GM21737 (cell line): Measurements from ENCODE around the gene MPO.

Experiments
- ATAC-seq: cut with Tn5 transposase; IDR thresholded peaks from one replicate; pipeline ENCODE4 v1.9.1; 2021; ENCODE audit warnings: mild to moderate bottlenecking, moderate library complexity; ENCODE audit not compliant: unreplicated experiment

MPO gene

DNA sequence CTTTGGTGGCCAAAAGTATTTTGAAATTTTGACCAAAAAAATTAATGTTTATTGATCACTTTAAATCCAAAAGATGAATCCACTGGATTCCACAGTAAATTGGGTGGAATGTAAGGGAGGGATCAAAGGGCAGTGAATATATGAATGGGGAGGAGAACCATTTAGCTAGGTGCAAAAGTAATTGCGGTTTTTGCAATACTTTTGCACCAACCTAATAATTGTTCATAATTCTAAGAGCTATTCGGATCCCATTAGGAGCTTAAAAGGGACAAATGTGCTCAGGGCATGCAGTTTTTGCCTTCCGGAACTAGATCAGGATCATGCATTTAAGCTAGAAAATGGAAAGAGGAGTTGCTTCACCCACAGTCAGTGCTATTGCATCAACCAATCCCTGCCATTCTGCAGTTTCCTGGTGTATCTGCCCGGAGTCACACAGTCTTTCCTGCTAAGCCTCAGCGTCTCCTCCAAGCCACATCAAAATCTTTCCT lies 42.5 kb downstream of the MPO start, which contains the start of gene LPO:
TSS of gene LPO (plus strand) at position 438 of the 488 bp plus-strand sequence. CDS start 4,396 bp downstream, outside the sequence.
- ATAC-seq, result no peak

DNA sequence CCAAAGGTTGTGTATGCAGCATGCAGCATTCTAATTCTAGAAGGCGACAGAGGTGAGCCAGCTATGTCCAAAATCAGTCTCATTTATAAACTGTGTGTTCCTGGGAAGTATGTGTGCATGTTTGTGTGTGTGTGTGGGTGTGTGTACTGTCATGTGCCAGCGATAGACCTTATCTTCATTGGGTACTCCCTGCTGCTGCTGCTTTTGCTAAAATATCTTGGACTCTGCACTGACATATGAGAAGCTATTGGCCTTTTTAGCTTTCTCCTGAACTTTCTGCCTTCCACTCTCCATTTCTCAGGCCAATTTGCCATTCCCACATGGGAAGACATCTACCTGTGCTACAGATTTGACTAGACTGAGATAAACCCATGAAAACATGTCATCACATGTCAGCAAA lies 44.3 kb downstream of the MPO start:
- ATAC-seq, result no peak

DNA sequence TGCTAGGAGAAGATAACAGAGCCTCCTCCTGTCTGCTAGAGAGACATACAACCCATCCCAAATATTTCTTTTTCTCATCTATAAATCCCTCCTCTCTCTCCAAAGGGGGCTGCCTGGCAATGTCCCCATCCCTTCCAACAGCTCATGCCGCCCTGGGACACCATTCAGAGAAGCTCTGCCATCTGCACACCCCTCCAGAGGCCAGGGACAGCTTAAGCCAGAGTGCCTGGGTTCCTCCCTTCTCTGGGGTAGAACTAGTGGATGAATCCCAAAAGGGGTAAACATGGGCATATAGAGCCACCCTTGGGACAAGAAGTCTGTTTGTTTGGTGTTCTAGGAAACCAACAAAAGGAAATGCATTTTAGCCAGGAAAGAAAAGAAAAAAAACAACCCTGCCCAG lies 44.9 kb downstream of the MPO start:
- ATAC-seq, result no peak

DNA sequence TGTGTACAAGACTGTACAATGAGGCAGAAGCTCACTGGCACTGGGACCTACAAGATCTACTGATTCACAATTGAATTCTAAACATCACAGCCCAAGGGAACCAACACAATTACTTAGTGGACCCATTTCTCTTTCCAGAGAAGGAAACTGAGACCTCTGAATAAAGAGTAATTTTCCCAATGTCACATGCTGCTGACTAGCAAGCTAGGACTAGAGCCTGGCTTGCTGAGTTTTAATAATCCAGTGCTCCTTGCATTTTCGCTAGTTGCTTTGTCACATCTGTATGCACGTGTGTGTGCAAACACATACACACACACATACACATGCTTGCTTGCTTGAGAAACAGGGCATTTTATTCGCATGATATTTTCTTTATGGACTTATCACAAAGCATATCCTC lies 46.2 kb downstream of the MPO start:
- no peak for ATAC-seq

DNA sequence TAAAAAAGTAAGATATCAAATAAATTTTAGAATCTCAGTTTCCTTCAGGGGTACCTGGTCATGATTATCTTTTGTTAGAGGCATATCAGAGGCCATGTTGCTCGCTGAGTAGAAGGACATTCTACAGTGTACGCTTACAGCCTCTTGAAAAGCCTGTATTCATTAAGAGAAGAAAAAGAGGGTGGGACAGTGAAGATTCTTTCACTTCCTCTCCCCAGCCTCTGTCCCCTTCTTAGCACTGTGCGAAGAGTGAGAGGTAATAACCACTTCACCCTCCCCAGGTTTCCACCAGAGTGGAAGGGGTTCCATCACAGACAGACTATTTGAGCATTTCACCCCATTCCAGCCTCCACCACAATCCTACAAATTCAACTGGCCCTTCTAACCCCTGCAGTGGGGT lies 47.2 kb downstream of the MPO start:
- ATAC-seq, result peak; percentile 39

DNA sequence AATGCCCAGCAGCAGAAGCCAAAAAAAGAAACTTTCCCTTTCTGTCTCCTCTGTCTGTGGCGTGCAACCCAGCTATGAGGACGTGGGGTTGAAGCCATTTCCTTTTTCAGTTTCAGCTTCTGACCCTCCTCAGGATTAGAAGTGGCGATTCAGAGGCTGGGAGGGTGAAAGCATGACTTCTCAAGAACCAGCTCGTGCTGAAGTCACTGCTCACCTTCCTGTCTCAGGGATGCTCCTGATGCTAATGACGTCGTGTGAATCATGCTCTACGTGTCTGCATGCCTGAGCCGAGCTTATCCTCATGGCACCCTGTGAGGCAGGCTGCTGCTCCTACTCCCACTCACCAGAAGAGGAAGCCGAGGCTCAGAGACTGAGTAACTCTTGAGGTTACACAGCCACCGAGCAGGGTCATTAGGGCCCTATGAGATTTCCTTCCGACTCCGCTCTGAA lies 48.0 kb downstream of the MPO start:
- peak; percentile 77 for ATAC-seq

DNA sequence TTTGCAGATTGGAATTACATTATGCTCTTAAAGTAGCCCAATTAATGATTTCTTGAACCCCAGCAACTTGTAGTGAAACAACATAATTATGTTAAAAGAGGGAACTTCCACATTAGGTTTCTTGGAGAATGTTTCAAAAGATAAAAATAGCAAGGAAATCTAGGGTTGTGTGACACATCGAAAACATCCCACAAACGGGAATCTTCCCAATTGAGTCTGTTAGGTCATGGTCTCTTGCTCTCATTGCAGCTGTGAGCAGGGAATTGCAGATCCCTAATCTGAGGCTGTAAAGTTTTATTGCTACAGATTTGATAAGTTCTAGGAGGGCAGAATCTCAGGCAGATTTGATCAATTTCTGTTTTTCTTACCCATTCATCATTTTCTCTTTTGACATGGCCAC lies 49.1 kb downstream of the MPO start:
- ATAC-seq, result no peak

DNA sequence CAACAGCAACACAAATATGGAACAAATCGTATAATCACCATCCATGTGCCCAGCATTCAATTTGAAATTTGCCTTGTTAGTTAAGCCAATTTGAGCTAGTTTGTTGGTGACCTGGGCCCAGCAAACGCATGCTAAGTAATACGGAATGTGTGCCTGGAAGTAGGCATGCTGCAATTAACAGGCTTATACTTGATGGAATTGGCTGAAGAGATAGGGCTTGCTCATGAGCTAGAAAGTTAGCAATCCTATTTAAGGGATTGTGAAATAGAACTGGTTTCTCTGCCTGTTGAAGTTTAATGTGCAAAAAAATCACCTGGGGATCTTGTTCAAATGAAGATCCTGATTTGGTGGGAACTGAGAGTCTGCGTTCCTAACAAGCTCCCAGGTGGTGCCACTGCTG lies 50.9 kb downstream of the MPO start:
- no peak for ATAC-seq

DNA sequence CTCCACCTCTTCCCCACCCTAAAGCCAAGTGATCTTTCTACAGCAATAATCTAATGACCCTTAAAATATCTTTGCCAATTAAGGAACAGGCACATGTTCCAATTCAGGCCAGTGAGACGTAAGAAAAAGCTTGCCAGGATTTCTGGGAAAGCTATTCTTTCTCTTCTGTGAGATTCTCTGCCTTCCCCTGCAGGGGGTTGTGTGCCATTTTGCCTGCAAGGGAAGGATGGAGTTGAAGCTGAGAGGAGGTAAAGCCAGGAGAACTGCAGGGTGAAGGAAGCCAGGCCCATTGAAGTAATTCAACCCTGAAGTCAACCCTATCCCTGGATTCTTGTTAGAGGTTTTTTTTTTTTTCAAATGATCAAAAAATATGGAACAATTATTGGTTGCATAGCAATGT lies 51.4 kb downstream of the MPO start:
- no peak for ATAC-seq

DNA sequence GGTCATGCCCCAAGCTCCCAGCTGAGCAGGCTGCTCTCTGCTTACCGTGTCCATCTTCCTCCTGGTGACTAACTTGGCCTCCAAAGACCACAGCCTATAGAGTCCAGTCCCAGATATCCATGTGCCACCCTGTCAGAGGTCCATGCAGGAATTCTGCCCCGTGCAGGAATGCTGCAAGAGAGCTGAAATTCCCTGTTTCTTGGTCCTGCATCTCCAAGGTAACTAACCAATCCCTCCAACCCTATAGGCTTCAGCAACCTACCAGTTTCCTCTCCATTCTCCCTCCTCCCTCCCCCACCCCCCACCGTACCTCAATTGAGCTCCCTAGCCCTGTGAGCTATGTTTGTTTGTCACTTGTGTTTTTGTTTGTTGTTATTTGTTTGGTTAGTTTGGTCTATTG lies 52.1 kb downstream of the MPO start:
- no peak for ATAC-seq

DNA sequence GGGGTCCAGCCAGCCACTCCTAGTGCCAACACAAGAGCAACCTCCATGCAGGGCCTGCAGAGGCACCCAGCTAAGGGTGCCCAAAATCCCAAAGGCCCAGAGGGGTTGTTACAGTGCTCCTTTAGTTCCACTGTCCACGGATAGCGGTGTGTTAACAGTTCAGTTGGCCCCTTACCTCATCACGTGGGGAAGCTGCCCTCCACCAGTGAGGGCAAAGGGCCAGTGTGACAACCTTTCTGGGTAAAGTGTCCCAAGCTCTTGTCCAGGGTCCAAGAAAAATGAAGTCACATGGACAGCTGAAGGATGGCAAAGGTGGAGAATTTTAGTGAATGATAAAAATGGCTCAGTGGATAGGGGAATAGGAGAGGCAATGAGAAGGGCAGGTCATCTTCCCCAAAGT lies 53.0 kb downstream of the MPO start:
- no peak for ATAC-seq

DNA sequence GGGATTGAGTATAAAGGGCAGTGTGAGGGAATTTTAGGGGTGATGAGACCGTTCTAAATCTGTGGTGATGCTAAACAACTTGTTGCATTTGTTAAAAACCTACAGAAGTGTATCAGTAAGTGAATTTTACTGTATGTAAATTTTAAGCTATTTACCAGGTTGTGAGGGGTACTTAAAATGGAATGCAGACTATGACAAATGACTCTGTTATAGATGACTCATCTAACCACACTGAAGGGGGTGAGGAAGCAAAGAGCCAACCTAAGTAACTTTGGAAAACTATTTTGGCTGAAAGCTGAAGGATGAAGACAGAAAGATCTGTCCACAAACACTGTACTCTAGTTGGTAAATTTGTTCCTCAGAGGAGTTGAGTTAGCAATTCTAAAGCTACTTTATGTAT lies 56.4 kb downstream of the MPO start:
- no peak for ATAC-seq
